Suppressor macrophage treated with lipopolysaccharide for 1 hour (primary cell): ENCODE measurements around the gene KLHDC7B.
"Not testable (repeated sequence)": the region's sequence is repeated elsewhere in the genome, so short reads cannot be mapped to it uniquely, and the experiment has no call there.

Experiments used
- DNase-seq, 3 donors: peaks; one replicate each; pipeline ENCODE4 v3.0.0-alpha.2; 2020 to 2022

KLHDC7B gene

DNA sequence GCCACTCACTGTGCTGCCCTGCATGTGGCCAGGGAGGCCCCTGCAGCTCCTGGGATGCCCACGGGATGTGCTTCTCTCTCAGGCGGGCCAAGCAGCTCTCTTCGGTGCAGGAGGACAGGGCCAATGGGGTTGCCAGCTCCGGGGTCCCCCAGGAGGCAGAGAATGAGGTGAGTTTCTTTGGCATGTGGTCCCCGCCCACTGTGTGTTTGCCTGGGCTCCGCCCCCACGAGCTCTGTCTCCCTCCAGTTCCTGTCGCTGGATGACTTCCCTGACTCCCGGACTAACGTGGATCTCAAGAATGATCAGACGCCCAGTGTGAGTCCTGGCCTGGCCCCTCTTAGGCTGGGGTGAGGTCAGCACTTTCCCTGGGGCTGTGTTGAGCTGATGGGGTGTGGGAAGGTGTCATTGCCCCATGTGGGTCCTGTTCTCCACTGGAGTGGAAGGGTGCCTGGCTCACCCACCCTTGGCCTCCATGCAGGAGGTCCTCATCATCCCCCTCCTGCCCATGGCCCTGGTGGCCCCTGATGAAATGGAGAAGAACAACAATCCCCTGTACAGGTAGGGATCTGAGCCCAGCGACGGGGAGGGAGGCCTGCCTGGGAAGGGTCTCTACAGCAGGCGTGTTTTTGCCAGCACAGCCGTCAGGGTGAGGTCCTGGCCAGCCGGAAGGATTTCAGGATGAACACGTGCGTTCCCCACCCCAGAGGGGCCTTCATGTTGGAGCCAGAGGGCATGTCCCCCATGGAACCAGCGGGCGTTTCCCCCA lies 28.0 kb upstream of the KLHDC7B start:
- no peak for DNase-seq

DNA sequence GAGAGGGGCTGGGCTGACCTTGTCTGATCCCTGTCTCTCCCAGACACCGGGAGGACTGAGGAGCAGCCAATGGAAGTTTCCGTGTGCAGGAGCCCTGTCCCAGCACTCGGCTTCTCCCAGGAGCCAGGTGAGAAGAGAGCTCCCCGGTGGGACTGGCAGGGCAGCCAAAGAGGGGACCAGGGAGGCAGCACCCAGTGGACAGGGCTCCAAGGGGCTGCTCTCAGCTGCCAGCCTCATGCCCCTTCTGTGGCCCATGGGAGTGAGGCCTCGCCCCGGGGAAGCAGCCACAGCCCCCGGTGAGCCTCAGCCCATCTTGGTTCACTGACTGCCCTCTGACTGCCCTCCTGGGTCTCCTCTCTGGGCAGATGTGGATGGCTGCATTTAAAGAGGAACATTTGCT lies 27.1 kb upstream of the KLHDC7B start:
- no peak for DNase-seq

DNA sequence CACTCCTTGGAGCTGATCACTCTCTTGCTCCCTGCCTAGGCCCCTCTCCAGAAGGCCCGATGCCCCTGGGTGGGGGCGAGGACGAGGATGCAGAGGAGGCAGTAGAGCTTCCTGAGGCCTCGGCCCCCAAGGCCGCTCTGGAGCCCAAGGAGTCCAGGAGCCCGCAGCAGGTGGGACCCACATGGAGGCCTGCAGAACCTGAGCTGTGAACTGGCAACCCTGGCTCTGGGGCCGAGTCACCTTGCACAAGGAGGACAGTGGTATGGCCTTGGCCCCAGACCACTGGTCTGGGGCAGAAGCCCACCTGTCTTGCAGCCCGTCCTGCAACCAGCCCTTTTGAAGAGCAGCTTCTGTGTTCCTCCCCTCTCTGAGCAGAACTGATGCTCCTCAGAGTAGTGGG lies 26.5 kb upstream of the KLHDC7B start:
- no peak for DNase-seq

DNA sequence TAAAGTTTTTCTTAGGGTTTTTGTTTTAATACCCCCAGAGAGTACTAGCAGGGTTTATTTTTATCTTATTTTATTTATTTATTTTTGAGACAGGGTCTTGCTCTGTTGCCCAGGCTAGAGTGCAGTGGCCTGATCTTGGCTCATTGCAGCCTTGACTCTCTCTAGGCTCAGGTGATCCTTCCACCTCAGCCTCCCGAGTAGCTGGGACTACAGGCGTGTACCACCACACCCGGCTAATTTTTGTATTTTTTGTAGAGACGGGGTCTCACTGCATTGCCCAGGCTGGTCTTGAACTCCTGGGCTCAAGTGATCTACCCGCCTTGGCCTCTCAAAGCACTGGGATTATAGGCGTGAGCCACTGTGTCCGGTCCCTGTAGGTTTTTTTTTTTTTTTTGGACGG lies 25.5 kb upstream of the KLHDC7B start:
- not testable (repeated sequence) for DNase-seq

DNA sequence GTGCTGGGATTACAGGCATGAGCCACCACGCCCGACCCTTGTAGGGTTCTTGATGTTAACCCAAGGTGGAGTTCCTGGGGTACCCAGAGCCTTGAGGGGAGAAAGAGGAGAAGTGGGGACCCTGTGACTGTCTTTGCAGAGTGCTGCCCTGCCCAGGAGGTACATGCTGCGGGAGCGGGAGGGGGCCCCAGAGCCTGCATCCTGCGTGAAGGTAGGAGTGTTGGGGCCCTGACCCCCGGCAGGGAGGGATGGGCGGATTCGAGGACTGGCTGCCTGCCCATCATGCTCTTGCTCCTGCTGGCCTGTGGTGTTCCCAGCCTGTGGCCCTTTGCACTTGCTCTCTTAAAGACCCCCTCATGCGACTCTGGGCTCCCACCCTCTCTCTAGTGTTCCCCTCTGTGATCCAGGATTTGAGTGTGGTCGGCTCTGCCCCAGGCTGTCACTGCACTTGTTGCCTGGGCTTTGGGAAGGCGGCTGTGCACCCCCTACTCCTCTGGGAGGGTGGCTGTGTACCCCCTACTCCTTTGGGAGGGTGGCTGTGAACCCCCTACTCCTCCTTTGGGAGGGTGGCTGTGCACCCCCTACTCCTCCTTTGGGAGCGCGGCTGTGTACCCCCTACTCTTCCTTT lies 24.8 kb upstream of the KLHDC7B start:
- DNase-seq, result no peak

DNA sequence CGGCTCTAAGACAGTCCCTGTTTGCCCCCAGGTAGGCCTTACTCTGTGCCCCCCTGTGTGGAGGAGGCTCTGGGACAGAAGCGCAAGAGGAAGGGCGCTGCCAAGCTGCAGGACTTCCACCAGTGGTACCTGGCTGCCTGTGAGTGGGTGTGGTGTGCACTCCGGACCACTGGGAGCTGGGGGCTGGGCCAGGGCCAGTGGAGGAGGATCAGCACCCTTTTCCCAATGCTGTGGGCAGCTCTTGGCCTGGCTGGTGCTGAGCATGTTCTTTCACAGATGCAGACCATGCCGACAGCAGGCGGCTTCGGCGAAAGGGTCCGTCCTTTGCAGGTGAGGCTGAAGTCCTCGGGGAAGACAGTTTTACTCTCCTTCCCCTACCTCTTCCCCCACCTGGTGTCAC lies 24.0 kb upstream of the KLHDC7B start:
- no peak for DNase-seq

DNA sequence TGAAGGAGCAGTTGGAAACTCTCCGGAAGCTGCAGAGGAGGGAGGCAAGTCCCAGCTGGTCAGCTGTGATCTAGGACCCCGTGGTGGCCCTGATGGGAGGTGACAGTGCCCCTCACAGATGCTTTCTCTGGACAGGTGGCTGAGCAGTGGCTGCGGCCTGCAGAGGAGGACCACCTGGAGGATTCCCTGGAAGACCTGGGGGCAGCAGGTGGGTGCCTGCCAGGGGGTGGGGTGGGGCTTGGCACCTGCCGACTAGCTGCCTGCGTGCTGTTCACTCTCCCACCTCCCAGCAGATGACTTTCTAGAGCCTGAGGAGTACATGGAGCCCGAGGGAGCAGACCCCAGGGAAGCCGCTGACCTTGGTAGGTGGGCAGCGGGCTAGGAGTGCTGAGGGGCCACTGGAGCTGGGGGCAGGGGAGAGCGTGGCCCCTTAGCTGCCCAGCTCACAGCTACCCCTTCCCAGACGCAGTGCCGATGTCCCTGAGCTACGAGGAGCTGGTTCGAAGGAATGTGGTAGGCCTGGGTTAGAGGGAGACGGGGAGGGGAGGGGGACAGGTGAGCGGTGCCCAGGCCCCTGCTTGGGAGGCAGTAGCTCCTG lies 23.4 kb upstream of the KLHDC7B start:
- no peak for DNase-seq

DNA sequence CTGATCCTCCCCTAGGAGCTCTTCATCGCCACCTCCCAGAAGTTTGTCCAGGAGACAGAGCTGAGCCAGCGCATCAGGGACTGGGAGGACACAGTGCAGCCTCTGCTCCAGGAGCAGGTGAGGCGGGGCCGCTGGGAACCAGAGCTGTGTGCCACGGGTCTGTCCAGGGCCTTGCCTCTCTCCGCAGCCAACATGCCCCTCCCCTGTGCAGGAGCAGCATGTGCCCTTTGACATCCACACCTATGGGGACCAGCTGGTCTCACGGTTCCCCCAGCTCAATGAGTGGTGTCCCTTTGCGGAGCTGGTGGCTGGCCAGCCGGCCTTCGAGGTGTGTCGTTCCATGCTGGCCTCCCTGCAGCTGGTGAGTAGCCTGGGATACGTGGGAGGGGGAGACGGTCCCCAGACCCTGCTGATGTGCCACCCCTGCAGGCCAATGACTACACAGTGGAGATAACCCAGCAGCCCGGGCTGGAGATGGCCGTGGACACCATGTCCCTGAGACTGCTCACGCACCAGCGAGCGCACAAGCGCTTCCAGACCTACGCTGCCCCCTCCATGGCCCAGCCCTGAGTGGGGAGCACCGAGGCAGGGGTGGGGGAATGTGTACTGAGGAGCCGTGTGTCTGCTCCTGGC lies 22.8 kb upstream of the KLHDC7B start:
- DNase-seq, result peak in 1 of 3 donors; percentile 19

DNA sequence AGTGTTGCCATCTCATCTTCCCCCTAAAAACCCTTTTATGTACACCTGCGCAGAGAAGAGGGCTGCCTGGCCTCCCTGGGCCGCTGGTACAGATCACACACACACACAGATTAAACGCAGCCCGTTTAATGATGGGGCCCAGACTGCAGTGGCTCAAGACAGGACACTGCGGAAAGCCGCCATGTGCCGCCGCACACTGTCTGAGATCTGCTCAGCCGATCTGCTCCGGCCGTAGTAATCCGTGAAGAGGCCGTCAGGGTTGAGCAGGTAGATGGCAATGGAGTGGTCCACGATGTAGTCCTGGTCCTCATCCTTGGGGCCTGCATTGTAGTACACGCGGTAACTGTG lies 22.3 kb upstream of the KLHDC7B start:
- no peak for DNase-seq

DNA sequence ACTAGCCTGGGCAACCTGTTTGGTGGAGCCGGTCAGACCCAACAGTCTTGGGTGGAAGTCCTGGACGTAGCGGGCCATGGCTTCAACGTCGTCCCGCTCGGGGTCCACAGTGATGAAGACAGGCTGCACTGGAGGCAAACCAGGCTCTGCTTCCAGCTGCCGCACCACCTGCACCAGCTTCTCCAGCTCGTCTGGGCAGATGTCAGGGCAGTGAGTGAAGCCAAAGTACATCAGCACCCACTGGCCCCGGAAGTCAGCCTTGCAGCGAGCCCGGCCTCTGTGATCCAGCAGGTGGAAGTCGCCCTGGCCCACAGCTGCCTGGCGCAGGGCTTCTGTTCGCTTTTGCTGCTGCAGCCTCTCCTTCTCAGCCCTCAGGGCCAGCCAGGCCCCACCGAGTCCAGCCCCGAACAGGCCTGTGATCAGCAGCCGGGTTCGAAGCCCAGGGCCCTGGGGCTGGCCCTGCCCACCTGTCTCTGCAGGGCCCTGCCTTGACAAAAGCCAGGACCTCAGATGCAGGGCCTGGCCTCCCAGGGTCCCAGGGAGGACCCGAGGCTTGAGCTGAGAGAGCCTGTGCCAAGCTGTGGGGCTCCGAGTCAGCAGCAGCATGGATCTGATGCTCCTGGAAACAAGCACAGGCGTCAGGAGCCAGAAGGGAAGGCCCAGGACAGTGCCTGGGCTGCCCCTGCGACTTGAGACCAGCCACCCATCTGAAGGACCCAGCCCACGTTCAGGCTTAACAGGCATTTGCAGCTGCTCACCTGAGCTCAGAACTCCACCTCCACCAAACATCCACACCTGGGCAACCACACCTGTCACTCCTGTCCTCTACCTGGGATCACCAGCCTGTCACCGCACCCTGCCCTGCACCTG lies 21.7 kb upstream of the KLHDC7B start:
- peak in 1 of 3 donors; percentile 17 for DNase-seq

DNA sequence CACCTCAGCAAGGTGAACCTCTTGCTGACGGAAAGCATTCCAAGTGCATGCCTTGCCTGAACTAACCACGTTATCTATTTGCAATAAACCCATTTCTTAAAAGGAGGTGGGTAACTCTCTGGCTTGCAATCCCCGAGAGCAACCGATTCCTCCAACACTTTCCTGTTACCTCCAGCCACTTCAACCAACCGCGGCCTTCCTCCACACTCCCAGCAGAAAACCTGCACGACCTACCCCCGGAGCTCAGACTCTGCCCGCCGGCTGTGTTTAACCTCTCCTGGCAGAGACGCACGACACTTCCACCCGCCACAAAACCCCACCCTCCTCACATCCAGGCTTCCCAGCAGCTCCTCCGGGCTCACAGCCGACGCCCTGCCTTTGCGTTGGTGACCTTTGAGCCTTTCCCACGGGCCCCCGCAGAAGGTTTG lies 21.0 kb upstream of the KLHDC7B start:
- no peak for DNase-seq

DNA sequence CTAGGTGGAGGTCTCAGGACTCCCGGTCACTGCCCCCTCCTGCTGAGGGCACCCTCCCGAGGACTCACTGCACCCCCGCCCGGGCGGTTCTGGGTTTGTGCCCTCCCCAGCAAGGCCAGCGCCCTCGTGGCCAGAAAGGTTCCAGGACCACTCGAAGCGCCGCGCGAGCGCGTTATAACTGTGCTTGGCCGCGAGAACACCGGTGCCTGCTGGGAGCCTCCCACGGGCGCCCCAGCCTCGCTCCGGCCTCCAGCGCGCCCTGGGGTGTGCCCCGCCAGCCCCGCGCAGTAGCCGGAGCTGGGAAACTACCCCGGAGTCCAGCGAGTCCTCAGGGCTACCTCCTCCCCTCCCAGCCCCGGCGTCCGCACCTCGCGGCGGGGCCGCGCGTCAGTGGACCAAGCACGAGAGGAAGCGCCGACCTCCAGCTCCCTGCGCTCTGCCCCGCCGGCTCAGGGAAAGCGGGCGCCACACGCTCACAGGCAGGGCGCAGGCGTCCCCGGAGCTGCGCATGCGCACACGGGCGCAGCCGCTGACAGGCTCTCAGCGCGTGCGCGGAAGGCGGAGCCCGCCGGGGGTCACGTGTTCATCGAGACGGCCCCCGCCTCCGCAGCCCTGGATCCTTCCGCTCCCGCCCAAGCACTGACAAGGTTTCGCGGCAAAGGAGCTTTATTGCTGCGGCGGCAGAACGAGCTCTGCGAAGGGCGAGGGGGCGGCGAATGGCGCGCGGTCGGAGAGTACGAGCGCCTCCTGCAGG lies 20.4 kb upstream of the KLHDC7B start, which contains the start of gene SCO2:
TSS of gene SCO2 (minus strand) at position 495 of the 754 bp plus-strand sequence. CDS start 1,187 bp downstream, outside the sequence.
- DNase-seq, result peak; percentile 99

DNA sequence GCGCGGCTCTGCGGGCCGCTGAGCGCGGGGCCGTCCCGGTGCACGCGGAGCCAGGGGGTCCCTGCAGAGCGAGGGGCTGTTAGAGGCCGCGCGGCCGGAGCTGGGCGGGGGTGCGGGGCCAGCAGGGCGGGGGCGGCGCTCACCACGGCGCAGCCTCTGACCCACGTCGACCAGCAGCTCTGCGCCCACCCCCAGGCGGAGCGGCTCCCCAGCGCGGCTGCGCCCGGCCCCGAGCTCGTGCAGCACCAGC lies 19.9 kb upstream of the KLHDC7B start:
- DNase-seq, result no peak

DNA sequence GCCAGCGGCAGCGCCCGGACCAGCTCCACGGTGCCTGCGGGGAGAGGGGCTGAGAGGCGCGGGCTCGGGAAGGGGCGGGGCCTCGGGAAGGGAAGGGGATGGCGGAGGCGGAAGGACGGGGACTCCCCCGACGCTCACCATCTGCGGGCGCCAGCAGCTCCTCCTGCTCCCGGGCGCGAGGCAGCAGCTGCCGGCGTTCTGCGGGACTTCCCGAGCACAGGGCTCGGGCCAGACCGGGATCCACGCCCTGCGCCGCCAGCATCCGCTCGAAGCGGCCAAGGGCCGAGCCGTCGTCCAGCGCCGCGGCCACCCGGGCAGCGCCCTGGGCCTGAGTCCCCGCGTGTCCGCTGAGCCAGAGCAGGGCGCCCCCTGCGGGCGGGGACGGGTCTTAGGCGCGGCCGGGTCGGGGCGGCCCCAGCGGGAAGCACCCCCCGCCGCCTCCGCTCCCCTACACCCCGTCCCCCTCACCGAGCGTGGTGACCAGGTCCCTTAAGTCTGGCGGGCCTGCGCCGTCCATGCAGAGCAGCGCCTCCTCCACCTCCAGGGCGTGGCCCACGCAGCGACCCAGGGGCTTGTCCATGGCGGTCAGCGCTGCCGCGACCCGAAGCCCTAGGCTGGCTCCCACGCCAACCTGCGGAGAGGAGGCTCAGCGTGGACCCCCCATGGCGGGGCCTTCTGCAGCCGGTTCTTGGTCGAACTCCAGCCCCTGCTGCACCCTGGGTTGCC lies 19.4 kb upstream of the KLHDC7B start:
- DNase-seq, result peak; percentile 89 to 95 (median 91)

DNA sequence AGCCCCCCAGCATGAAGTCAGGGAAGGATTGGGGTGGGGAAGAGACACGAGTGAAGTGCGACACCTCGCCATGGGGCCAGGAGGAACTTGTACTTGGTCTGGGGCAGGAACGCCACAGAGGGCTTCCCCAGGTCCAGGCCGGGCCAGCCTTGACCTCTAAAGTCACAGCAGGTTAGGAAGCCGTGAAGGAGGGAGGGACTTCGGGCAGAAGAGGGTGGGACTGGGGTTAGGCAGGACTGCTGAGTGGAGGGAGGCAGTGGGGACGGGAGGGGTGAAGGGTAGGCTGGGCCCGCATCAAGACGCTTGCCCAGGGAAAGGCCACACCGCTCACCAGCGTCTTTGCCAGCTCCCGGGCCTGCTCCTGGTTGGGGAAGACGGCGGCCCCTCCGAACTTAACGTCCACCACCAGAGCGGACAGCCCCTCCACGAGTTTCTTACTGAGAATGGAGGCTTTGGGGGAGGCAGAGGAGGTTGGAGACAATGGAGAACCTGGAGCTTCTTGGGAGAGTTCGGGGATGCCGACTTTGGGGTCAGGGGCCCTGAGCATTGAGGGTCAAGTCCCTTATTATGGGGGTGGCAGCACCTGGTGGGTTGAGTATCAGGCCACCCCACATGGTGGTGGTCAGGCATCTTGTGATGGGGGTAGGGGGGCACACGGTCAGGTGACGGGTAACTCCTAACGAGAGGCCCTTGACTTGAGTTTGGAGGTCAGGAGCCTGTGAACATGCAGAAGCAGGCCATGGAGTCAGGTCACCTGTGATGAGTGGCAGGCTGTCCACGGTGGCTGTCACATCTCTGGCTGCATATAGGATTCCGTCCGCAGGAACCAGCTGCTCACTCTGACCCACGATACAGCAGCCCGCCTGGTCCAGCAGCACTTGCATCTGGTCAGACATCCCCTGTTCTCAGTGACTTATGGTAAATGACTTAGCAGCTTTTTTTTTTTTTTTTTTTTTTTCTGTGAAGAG lies 18.6 kb upstream of the KLHDC7B start:
- DNase-seq, result peak; percentile 60 to 81 (median 71)

DNA sequence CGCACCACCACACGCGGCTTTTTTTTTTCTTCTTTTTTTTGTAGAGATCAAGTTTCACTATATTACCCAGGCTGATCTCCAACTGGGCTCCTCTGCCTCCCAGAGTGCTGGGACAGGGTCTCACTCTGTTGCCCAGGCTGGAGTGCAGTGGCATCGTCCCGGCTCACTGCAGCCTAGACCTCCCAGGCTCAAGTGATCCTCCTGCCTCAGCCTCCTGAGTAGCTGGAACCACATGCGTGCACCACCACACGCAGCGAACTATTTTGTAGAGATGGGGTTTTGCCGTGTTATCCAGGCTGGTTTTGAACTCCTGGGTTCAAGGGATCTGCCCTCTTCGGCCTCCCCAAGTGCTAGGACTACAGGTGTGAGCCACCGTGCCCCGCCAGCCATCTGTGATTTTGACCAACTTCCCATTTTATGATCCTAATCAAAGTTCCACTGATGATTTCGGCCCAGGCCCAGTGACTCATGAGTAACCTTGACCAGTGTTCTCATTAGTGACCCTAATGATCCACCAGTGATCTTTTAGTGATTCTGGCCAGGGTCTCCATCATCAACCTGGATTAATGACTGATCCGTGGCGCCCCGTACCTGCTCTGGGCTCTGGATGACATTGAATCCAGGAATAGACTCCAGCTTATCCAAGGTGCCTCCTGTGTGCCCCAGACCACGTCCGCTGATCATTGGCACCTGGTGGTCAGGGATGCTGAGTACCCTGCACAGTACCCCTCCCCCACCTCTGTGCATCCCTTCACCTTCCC lies 17.6 kb upstream of the KLHDC7B start:
- DNase-seq, result peak in 1 of 3 donors; percentile 20

DNA sequence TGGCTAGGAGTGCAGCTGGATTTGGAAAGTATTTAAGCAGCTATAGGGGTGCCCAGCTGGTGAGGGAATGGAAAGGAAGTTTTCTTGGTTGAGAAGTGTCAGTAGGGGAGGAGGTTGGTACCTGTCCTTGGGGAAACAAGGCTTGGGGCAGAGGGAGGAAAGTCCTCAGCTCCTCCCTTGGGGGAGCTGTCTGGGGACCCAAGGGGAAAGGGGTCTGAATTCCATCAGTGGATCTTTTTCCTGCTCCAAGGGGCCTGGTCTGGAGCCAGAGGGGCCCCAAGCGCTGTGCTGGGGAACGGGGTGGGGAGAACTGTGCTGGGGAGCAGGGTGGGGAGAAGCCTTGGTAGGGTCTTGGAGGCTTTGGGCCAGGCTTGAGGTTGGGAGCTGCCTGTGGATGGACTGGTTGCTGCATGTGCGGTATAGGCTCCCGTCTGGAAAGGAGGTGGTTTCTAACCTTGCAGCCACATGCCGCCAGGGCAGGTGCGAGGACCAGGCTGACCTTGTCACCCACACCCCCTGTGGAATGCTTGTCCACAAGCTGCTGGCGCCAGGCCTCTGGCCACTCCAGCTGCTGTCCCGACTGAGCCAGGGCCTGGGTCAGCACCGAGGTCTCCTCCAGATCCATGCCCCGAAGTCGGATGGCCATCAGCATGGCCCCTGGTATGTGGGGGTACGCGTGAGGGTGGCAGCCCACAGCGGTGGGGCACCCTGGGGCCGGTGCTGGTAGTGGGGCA lies 16.9 kb upstream of the KLHDC7B start:
- no peak for DNase-seq

DNA sequence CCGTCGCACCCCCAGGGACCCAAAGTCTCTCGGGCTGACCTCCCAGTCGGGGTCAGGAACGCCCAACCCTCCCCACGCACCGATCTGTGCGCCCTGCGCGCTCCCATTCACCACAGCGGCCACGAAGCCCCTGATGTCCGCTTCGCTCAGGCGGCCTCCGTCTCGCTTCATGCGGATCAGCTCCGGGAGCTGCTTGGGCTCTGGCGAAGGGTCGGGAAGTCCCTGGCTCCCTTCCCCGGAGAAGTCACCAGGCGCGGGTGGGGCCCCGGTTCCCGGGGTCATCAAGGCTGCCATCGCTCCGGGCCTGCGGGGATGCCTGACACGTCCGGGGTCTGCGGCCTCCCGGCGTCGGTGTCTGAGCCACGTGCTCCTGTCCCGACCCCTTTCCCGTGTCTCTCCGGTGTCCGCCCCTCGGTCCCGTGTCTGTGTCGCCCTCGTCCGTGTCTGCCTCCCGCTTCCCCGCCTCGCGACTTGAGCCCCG lies 16.2 kb upstream of the KLHDC7B start:
- DNase-seq, result peak; percentile 61 to 83 (median 61)
